Neural cell (in vitro differentiated cells): ENCODE measurements around the gene SMPD3. TPM values are rescaled to one million over a fixed set of nuclear protein-coding genes. Genes with fewer than 3 reads are reported as not detected.

ENCODE experiments used
- H2AFZ ChIP-seq: fragments of 200-600, 300-800 bp; sonication (generic), shearing (Covaris generic); 2 replicates; pipeline ENCODE4 v1.6.0; 2014; ENCODE audit warnings: low read depth, mild to moderate bottlenecking, antibody characterized with exemption, low read length, moderate library complexity
- H3F3A ChIP-seq: fragments of 200-600 bp; shearing (Covaris generic); 2 replicates; pipeline ENCODE4 v1.6.1; 2016; ENCODE audit warnings: mild to moderate bottlenecking, moderate library complexity, mixed read lengths, antibody characterized with exemption, low read length; ENCODE audit not compliant: insufficient read depth, poor library complexity, severe bottlenecking
- H3K27ac ChIP-seq: fragments of 200-600, 300-800 bp; sonication (generic), shearing (Covaris generic); 2 replicates; pipeline ENCODE4 v1.5.1; 2014; ENCODE audit warnings: mild to moderate bottlenecking, low read length, moderate library complexity
- H3K27me3 ChIP-seq: fragments of 300-800, 200-600 bp; sonication (generic), shearing (Covaris generic); 2 replicates; pipeline ENCODE4 v1.6.0; 2014; ENCODE audit warnings: mild to moderate bottlenecking, low read depth, low read length, moderate library complexity; ENCODE audit not compliant: insufficient read depth
- H3K36me3 ChIP-seq: fragments of 300-800, 200-600 bp; sonication (generic), shearing (Covaris generic); 2 replicates; pipeline ENCODE4 v1.5.1; 2014; ENCODE audit warnings: mild to moderate bottlenecking, antibody characterized with exemption, low read length, moderate library complexity; ENCODE audit not compliant: insufficient read depth
- H3K4me2 ChIP-seq: fragments of 300-800, 200-600 bp; sonication (generic), shearing (Covaris generic); 2 replicates; pipeline ENCODE4 v1.6.0; 2014; ENCODE audit warnings: mild to moderate bottlenecking, low read length
- H3K4me3 ChIP-seq: fragments of 300-800, 200-600 bp; sonication (generic), shearing (Covaris generic); 2 replicates; pipeline ENCODE4 v1.5.1; 2014; ENCODE audit warnings: mild to moderate bottlenecking, low read length, moderate library complexity
- H3K79me2 ChIP-seq: fragments of 200-600 bp; shearing (Covaris generic); replicated peaks from 2 replicates; pipeline ENCODE4 v1.6.0; 2014; ENCODE audit warnings: mild to moderate bottlenecking, low read length, moderate library complexity; ENCODE audit not compliant: insufficient read depth
- H3K9ac ChIP-seq: fragments of 300-800, 200-600 bp; sonication (generic), shearing (Covaris generic); 2 replicates; pipeline ENCODE4 v1.6.1; 2016; ENCODE audit warnings: mild to moderate bottlenecking, low read length, mixed read lengths
- H3K9me2 ChIP-seq: fragments of 200-600 bp; shearing (Covaris generic); 2 replicates; pipeline ENCODE4 v1.6.1; 2016; ENCODE audit warnings: mild to moderate bottlenecking, low read length, mixed read lengths; ENCODE audit not compliant: insufficient read depth
- H3K9me3 ChIP-seq: fragments of 200-600, 300-800 bp; sonication (generic), shearing (Covaris generic); 2 replicates; pipeline ENCODE4 v1.6.1; 2016; ENCODE audit warnings: mild to moderate bottlenecking, mixed run types, low read length, moderate library complexity, mixed read lengths
- H4K20me1 ChIP-seq: fragments of 200-600 bp; shearing (Covaris generic); 2 replicates; pipeline ENCODE4 v1.6.1; 2016; ENCODE audit warnings: mild to moderate bottlenecking, mixed run types; ENCODE audit not compliant: insufficient read depth
- CTCF ChIP-seq: fragments of 450-650 bp; IDR thresholded peaks from 2 replicates; pipeline ENCODE4 v1.5.1; 2014; ENCODE audit warnings: antibody characterized with exemption, mild to moderate bottlenecking, moderate library complexity; ENCODE audit not compliant: poor library complexity, severe bottlenecking
- EP300 ChIP-seq: fragments of 450-650 bp; conservative IDR thresholded peaks from 2 replicates; pipeline ENCODE4 v1.6.1; 2014; ENCODE audit warnings: antibody characterized with exemption, mild to moderate bottlenecking, moderate library complexity; ENCODE audit not compliant: poor library complexity, severe bottlenecking
- EZH2 ChIP-seq: fragments of 200-600, 300-800 bp; shearing (Covaris generic), sonication (generic); IDR thresholded peaks from 2 replicates; pipeline ENCODE4 v1.6.1; 2014; ENCODE audit warnings: antibody characterized with exemption, low read length, borderline replicate concordance, mild to moderate bottlenecking; ENCODE audit not compliant: insufficient read depth, poor library complexity, severe bottlenecking
- MXI1 ChIP-seq: fragments of 450-650 bp; conservative IDR thresholded peaks from 2 replicates; pipeline ENCODE4 v1.6.1; 2014; ENCODE audit warnings: antibody characterized with exemption, mild to moderate bottlenecking; ENCODE audit not compliant: poor library complexity, severe bottlenecking
- POLR2AphosphoS5 ChIP-seq: IDR thresholded peaks from 2 replicates; pipeline ENCODE4 v1.6.1; 2012
- RAD21 ChIP-seq: fragments of 450-650 bp; conservative IDR thresholded peaks from 2 replicates; pipeline ENCODE4 v1.6.1; 2014; ENCODE audit warnings: antibody characterized with exemption, mild to moderate bottlenecking, moderate library complexity
- REST ChIP-seq: IDR thresholded peaks from 2 replicates; pipeline ENCODE4 v1.6.1; 2012; ENCODE audit warnings: borderline replicate concordance
- SMC3 ChIP-seq: fragments of 450-650 bp; conservative IDR thresholded peaks from 2 replicates; pipeline ENCODE4 v1.6.1; 2014; ENCODE audit warnings: antibody characterized with exemption, mild to moderate bottlenecking, moderate library complexity; ENCODE audit not compliant: poor library complexity
- TAF1 ChIP-seq: IDR thresholded peaks from 2 replicates; pipeline ENCODE4 v1.6.1; 2012; ENCODE audit warnings: low read depth
- polyA plus RNA-seq: library from polyadenylated mRNA; depleted of rRNA; stranded (reverse); fragments of >200 nt; gene quantifications from 2 replicates; pipeline ENCODE4 v1.2.3, GENCODE V29; 2014

The SMPD3 gene
- polyA plus RNA-seq, 1 donor from 2014 or later: 42.7 TPM

- H3K4me3 ChIP-seq: no peak overlapping the region
- H4K20me1 ChIP-seq: peaks cover 5% of the 10 kb centered on the region
- H3K79me2 ChIP-seq: no peaks in the 10 kb centered on the region
- H3K36me3 ChIP-seq: no peaks in the 10 kb centered on the region
- no peaks in the 10 kb centered on the region for H3K9me2 ChIP-seq
- TF ChIP-seq REST (no peak), RAD21 (no peak), EZH2 (no peak), SMC3 (no peak), MXI1 (no peak), EP300 (no peak), TAF1 (no peak), POLR2AphosphoS5 (no peak), CTCF (no peak)
- no peak overlapping the region for H3K27ac ChIP-seq
- H3K9ac ChIP-seq: no peak overlapping the region
- no peaks in the 10 kb centered on the region for H3K27me3 ChIP-seq
- H3F3A ChIP-seq: no peaks in the 10 kb centered on the region
- H3K9me3 ChIP-seq: no peaks in the 10 kb centered on the region
- no peak overlapping the region for H3K4me2 ChIP-seq
- H2AFZ ChIP-seq: no peak overlapping the region
These were observed 20.5 kb downstream of the SMPD3 start for GRCh38 chr16:68427649-68428303.

GRCh38 chr16:68426347-68426652 lies 22.0 kb downstream of the SMPD3 start:
- no peaks in the 10 kb centered on the region for H3K79me2 ChIP-seq
- TF ChIP-seq MXI1: no peak
- no peak for TF ChIP-seq EZH2
- H3K4me2 ChIP-seq: no peak overlapping the region
- H3K9me3 ChIP-seq: no peaks in the 10 kb centered on the region
- no peak overlapping the region for H2AFZ ChIP-seq
- no peaks in the 10 kb centered on the region for H3K27me3 ChIP-seq
- no peak overlapping the region for H3K27ac ChIP-seq
- peaks cover 5% of the 10 kb centered on the region for H4K20me1 ChIP-seq
- no peak overlapping the region for H3K9ac ChIP-seq
- no peaks in the 10 kb centered on the region for H3F3A ChIP-seq
- H3K4me3 ChIP-seq: no peak overlapping the region
- no peaks in the 10 kb centered on the region for H3K9me2 ChIP-seq
- no peaks in the 10 kb centered on the region for H3K36me3 ChIP-seq
